HepG2 (cell line): ENCODE data around the gene CLRN2. TPM values are rescaled to one million over a fixed set of nuclear protein-coding genes. Genes with fewer than 3 reads are reported as not detected.

ENCODE experiments used
- ATAC-seq: fragments of 200-7000 bp; cut with Tn5 transposase; 3 replicates; pipeline ENCODE4 v1.9.1; 2020; ENCODE audit warnings: mild to moderate bottlenecking, moderate library complexity
- BruUV-seq: library from RNA; stranded (reverse); fragments of 400-500 nt; replicated peaks from 2 replicates; lab custom pipeline; 2021; lab: Mats Ljungman, UMichigan
- CTCF ChIA-PET: fragments of 300-600 bp; formaldehyde crosslinking; extraction: SDS; loops from one replicate; lab custom pipeline; 2021; ENCODE audit warnings: low total read pairs, inconsistent platforms, low intra/inter-chr PET ratio; lab: Yijun Ruan, JAX
- POLR2A ChIA-PET: fragments of 350-600 bp; sonication (Branson Sonifier 250); formaldehyde crosslinking; loops from one replicate; lab custom pipeline; 2020; ENCODE audit warnings: antibody characterized with exemption, inconsistent platforms; lab: Yijun Ruan, JAX
- DNase-seq: peaks from one replicate; pipeline ENCODE4 v3.0.0-alpha.2; 2015; ENCODE audit warnings: low spot score
- FAIRE-seq: peaks from 3 replicates; lab custom pipeline; 2011; peaks lifted over from hg19 to GRCh38; lab: Jason Lieb, UNC
- H2AFZ ChIP-seq: one replicate; pipeline ENCODE4 v1.6.1; 2011; ENCODE audit warnings: low read length, inconsistent platforms
- H3K27ac ChIP-seq: fragments of 300-600 bp; 3 replicates; pipeline ENCODE4 v1.8.0; 2011; ENCODE audit warnings: mixed run types, mild to moderate bottlenecking, mixed read lengths, low read length, inconsistent platforms; ENCODE audit not compliant: insufficient read depth; ENCODE audit errors: extremely low read length
- H3K27me3 ChIP-seq, 2 experiments: fragments of 200-600 bp in 1 of 2; 2 replicates in 1 of 2; 3 replicates in 1 of 2; pipeline versions ENCODE4 v1.6.0 to v1.8.0; 2011; ENCODE audit warnings: low read length in 2 of 2, mild to moderate bottlenecking in 2 of 2, moderate library complexity in 2 of 2, inconsistent platforms in 1 of 2; ENCODE audit not compliant: insufficient read depth in 2 of 2, control insufficient read depth in 1 of 2
- H3K36me3 ChIP-seq, 2 experiments: fragments of 200-600 bp in 1 of 2; replicated peaks in 1 of 2; 2 replicates in 1 of 2; 3 replicates in 1 of 2; pipeline versions ENCODE4 v1.5.1 to v1.8.0; 2011; ENCODE audit warnings: low read length in 2 of 2, inconsistent platforms in 1 of 2; ENCODE audit not compliant: insufficient read depth in 2 of 2, control insufficient read depth in 1 of 2
- H3K4me1 ChIP-seq: 2 replicates; pipeline ENCODE4 v1.5.1; 2012; ENCODE audit warnings: low read length, inconsistent platforms; ENCODE audit not compliant: insufficient read depth
- H3K4me2 ChIP-seq: 2 replicates; pipeline ENCODE4 v1.6.0; 2011; ENCODE audit warnings: low read depth, low read length, inconsistent platforms
- H3K4me3 ChIP-seq, 3 experiments: fragments of 200-600 bp in 1 of 3; sonication (generic), shearing (Covaris generic) in 1 of 3; replicated peaks in 1 of 3; 2 replicates each; pipeline ENCODE4 v1.5.1; 2011 to 2016; ENCODE audit warnings: low read length in 3 of 3, inconsistent platforms in 2 of 3, low read depth in 2 of 3, mild to moderate bottlenecking in 2 of 3, control low read depth in 1 of 3, mixed read lengths in 1 of 3; ENCODE audit not compliant: insufficient read depth in 1 of 3
- H3K79me2 ChIP-seq: one replicate; pipeline ENCODE4 v1.6.1; 2011; ENCODE audit warnings: low read length, inconsistent platforms; ENCODE audit not compliant: insufficient read depth
- H3K9ac ChIP-seq: 2 replicates; pipeline ENCODE4 v1.6.0; 2011; ENCODE audit warnings: mild to moderate bottlenecking, low read depth, low read length, inconsistent platforms; ENCODE audit not compliant: insufficient read depth
- H3K9me3 ChIP-seq: 2 replicates; pipeline ENCODE4 v1.5.1; 2012; ENCODE audit warnings: mild to moderate bottlenecking, low read length
- H4K20me1 ChIP-seq: 2 replicates; pipeline ENCODE4 v1.6.0; 2011; ENCODE audit warnings: inconsistent platforms, mild to moderate bottlenecking, low read length, moderate library complexity; ENCODE audit not compliant: insufficient read depth
- BATF2 ChIP-seq: sonication (generic); formaldehyde crosslinking; IDR thresholded peaks from 2 replicates; pipeline ENCODE4 v1.8.0; 2022; ENCODE audit warnings: mild to moderate bottlenecking, missing genetic modification reagents, moderate library complexity
- DRAP1 ChIP-seq: IDR thresholded peaks from 2 replicates; pipeline ENCODE4 v1.6.1; 2016; ENCODE audit warnings: missing genetic modification reagents, missing compliant biosample characterization
- GFI1 ChIP-seq: sonication (generic); formaldehyde crosslinking; IDR thresholded peaks from 2 replicates; pipeline ENCODE4 v1.5.0; 2020; ENCODE audit warnings: missing genetic modification reagents, mild to moderate bottlenecking, borderline replicate concordance
- HNF4G ChIP-seq, 2 experiments: sonication (generic) in 1 of 2; formaldehyde crosslinking in 1 of 2; IDR thresholded peaks; 2 replicates each; pipeline versions ENCODE4 v1.4.0 to v1.6.1; 2011 to 2020; ENCODE audit warnings: borderline replicate concordance in 2 of 2, low read depth in 2 of 2, mild to moderate bottlenecking in 2 of 2, low read length in 1 of 2, missing genetic modification reagents in 1 of 2, moderate library complexity in 1 of 2
- KDM3A ChIP-seq: IDR thresholded peaks from 2 replicates; pipeline ENCODE4 v1.6.1; 2018; ENCODE audit warnings: low read depth, missing compliant biosample characterization
- U2AF2 ChIP-seq: fragments of 200-400 bp; formaldehyde crosslinking; IDR thresholded peaks from 2 replicates; pipeline ENCODE4 v1.6.1; 2017; ENCODE audit warnings: low read depth, mild to moderate bottlenecking, low read length
- ZNF232 ChIP-seq: sonication (generic); formaldehyde crosslinking; IDR thresholded peaks from 2 replicates; pipeline ENCODE4 v1.4.0; 2020; ENCODE audit warnings: missing genetic modification reagents, borderline replicate concordance
- ZNF263 ChIP-seq: sonication (generic); formaldehyde crosslinking; IDR thresholded peaks from 2 replicates; pipeline ENCODE4 v1.4.0; 2020; ENCODE audit warnings: missing genetic modification reagents
- ZNF318 ChIP-seq: sonication (generic); formaldehyde crosslinking; IDR thresholded peaks from 2 replicates; pipeline ENCODE4 v1.4.0; 2020; ENCODE audit warnings: mild to moderate bottlenecking, missing genetic modification reagents
- ZNF879 ChIP-seq: sonication (generic); formaldehyde crosslinking; IDR thresholded peaks from 2 replicates; pipeline ENCODE4 v1.8.1; 2023; ENCODE audit warnings: missing genetic modification reagents
- ZSCAN22 ChIP-seq: sonication (generic); formaldehyde crosslinking; IDR thresholded peaks from 2 replicates; pipeline ENCODE4 v1.4.0; 2020; ENCODE audit warnings: mild to moderate bottlenecking, missing genetic modification reagents
- ZSCAN30 ChIP-seq: sonication (generic); formaldehyde crosslinking; IDR thresholded peaks from 2 replicates; pipeline ENCODE4 v1.5.0; 2020; ENCODE audit warnings: mild to moderate bottlenecking, missing genetic modification reagents
- WGBS: methylation state at CpG from one replicate; pipeline ENCODE4 v1.1.6; 2017; ENCODE audit warnings: low lambda C conversion rate; 5-methylcytosine and 5-hydroxymethylcytosine counted together
- in situ Hi-C: cut with HindIII; loops from 2 replicates; pipeline ENCODE4 v1.10.0; 2017; ENCODE audit warnings: low pct_unique_long_range_greater_than_20kb; ENCODE audit not compliant: extremely low pct_ligation_motif_present
- intact Hi-C: fragments of 100-400 bp; cut with micrococcal nuclease; formaldehyde crosslinking; loops from one replicate; pipeline ENCODE4 v1.10.0; 2022; ENCODE audit not compliant: unreplicated experiment
- polyA plus RNA-seq, 8 experiments: library from polyadenylated mRNA; depleted of rRNA in 3 of 8; stranded (reverse) in 7 of 8; unstranded in 1 of 8; fragments of >200 nt; fragmentation: Illumina TruSeq in 4 of 8; extraction: Trizol in 4 of 8; gene quantifications; 2 replicates each; pipeline versions ENCODE4 v1.2.1 to v1.2.3, GENCODE V29; 2011 to 2016; ENCODE audit warnings: low read depth in 4 of 8, missing spikeins in 1 of 8, mixed read lengths in 1 of 8; ENCODE audit not compliant: insufficient read depth in 1 of 8
- total RNA-seq, 5 experiments: library from RNA; depleted of rRNA; stranded (reverse); fragments of >200 nt; fragmentation: Illumina TruSeq; extraction: Trizol; gene quantifications; 2 replicates each; pipeline ENCODE4 v1.2.3, GENCODE V29; 2016; ENCODE audit warnings: low read depth in 1 of 5

The CLRN2 gene
- total and polyA plus RNA-seq, 2 of the 13 experiments (the other 11 are each of a cell fraction or from before 2014, with no cell fraction given): not detected

GRCh38 chr4:17477774-17478472 lies 37.0 kb upstream of the CLRN2 start:
- Histone ChIP-seq H3K4me2 (no peak overlapping the region), H3K9ac (no peak overlapping the region), H2AFZ (no peak overlapping the region), H3K27me3 (no peaks in the 10 kb centered on the region), H3K36me3 (peaks cover 0 to 2% of the 10 kb centered on the region in 2 experiments; a peak in 2 of 5 replicates), H3K27ac (no peak overlapping the region), H3K4me3 (no peak overlapping the region), H4K20me1 (no peaks in the 10 kb centered on the region), H3K4me1 (peaks cover 27% of the 10 kb centered on the region), H3K9me3 (0 out of 2 replicates have a peak, but pooled peaks cover 5% of the 10 kb centered on the region), H3K79me2 (no peaks in the 10 kb centered on the region)
- WGBS: 57% methylated on average over 9 of the region's 9 CpGs
- in situ Hi-C loops: no loop called here
- intact Hi-C loops: no loop called here
- ATAC-seq (peak; percentile 85), DNase-seq (peak; percentile 25), FAIRE-seq (peak; percentile 74)
- ChIA-PET CTCF (no interaction called here), POLR2A (no interaction called here)
- no TSS peak for BruUV-seq
- TF ChIP-seq ZNF318 (CRISPR knock-in tag): no peak
- no peak for TF ChIP-seq ZSCAN30 (CRISPR knock-in tag)
- no peak for TF ChIP-seq U2AF2
- no peak for TF ChIP-seq DRAP1 (CRISPR knock-in tag)
- TF ChIP-seq KDM3A (CRISPR knock-in tag): no peak
- TF ChIP-seq ZNF879 (CRISPR knock-in tag): no peak
- TF ChIP-seq ZSCAN22 (CRISPR knock-in tag): no peak
- no peak for TF ChIP-seq ZNF232 (CRISPR knock-in tag)
- TF ChIP-seq HNF4G (IDR thresholded peaks at IDR 0.05; ENCODE audit: borderline replicate concordance, low read depth, low read length): peak; percentile 67; the same call in 1 of the 2 replicates
- TF ChIP-seq HNF4G (CRISPR knock-in tag; IDR thresholded peaks at IDR 0.05; ENCODE audit: borderline replicate concordance, low read depth): no peak
- no peak for TF ChIP-seq BATF2 (CRISPR knock-in tag)
- TF ChIP-seq GFI1: no peak
- peak; percentile 82 for TF ChIP-seq ZNF263 (CRISPR knock-in tag)
